Left forelimb (tissue), 1 donor: ENCODE data around the gene DIAPH3.

Experiments
- DNase-seq: peaks from one replicate; pipeline ENCODE4 v3.0.0-alpha.2; 2018; ENCODE audit warnings: low spot score

Gene DIAPH3

DNA sequence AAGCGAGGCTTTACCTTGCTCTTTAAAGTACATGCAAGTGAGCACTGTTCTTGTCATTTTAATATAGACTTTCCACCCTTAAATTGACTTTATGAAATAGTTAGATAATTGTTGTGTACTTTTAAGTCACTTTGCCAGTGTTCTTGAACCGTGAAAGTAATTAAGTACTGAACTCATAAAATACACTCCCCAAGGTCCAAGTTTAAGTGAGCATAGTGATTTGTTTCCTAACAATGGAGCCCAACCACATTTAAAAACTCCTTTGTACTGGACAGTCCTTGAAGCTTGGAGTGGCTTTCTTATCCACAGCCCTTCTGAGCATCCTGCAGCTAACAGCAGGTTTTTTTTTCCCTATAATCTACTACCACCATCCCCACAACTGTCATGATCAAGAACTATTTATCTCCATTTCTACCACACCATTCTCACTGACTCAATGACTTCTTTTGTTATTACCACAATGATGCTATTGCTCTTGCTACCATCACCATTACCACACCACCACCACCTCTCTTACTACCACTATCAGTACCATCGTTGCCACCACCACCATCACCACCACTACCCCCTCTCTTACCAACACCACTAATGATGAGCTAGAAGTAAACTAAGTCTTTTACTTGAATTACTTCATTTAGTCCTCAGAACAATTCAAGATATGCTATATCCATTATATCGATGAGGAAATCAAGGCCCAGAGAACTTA is 452.6 kb downstream of the DIAPH3 start:
- DNase-seq, result no peak

DNA sequence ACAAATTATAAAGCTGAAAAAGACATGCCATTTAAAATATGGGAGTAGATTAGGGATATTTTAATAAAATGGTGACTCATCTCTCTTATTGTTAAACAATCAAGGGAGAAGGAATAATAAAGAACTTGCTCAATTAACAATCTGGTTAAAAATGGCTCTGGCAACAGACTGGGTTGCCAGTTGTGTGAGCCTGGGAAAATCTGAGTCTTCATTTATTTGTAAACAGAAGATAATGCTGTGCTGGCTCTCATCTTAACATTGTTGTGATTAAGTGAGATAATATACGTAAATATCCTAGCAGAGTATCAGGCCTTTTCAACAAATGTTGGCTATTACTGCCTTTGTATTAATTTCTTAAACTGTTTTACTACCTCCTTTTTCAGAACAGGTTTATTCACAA is 453.3 kb downstream of the DIAPH3 start:
- no peak for DNase-seq

DNA sequence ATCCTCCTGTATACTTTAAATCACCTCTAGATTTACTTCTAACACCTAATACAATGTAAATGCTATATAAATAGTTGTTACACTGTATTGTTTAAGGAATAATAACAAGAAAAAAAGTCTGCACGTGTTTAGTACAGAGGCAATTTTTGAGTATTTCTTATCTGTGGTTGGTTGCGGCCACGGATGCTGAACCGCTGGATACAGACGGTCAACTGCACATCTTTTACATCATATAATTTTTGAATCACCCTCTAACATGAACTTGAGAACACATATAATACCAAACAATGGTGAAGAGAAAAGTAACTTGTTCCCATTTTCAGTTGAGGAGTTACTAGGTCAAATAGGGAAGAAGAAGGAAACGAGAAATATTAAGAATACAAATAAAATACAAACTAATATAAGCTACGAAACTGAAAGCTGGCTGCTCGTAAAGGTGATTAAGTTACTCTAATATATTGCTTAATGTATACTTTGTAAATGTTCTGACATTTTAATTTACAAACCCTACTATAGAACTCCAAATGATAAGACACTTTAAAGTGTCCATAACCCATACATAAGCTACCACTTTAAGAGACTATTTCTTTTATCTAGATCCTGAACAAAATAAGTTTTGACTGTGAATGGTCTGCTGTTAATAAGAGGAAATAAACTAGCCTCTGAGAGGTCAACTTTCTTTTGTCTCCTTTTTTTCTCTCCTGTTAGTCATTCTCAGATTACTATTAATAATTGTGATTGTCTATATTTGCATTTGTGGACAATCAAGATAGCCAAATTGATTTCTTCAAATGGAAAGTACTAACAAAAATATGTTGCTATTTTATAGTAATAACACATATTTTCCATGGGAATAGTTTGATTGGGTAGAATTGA is 457.4 kb downstream of the DIAPH3 start:
- DNase-seq, result no peak

DNA sequence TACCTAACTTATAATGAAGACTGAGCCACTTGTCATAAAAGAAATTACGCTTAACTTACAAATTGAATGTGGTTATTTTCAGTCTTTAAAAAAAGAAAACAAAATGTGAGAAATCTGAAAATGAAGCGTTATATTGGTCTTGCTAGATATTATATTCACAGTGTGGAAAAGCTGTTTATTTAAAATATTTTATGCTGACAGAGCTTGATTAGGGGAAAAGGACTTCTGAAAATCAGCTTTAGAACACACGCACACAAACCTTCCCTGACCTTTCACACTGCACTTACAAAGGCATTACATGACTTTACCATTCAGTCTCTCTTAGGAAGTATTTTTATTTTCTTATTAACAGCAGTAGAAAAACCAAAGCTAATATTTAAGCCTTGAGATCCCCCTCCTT is 461.5 kb downstream of the DIAPH3 start:
- no peak for DNase-seq

DNA sequence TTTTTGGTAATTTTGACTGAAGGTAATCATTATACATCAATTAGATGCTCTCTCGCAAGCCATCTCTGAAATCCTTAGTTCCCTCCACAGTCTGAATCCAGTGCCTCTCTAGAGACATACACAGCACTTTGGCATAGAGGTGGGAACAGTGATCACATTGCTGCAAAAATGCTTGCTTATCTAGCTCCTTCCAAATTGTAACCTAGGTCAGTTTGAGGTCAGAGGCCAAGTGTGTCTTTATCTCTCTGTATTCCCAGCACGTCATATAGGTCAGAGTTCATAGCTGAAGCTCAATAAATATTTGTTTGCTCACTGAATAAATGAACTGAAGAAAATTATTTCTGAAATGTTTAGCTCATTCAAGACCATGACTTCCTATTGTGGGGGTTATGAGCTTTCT is 462.5 kb downstream of the DIAPH3 start:
- no peak for DNase-seq

DNA sequence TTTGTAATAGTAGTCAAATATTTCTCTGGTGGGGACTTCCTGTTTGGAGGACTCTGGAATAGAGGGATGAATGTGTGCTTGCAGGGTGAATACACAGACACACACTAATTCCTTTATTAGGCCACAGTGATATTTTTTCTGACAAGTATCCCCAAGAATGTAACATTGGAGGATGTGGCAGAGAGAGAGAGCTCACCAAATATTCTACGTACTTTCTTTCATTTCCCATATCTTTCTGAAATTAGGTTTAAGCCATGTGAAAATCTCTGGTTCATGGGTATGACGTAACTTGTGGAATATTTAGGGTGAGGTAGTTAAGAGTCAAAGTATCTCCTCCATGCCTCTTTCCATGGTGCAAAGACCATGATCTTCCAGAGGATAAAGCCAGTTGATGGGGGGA is 463.4 kb downstream of the DIAPH3 start:
- no peak for DNase-seq

DNA sequence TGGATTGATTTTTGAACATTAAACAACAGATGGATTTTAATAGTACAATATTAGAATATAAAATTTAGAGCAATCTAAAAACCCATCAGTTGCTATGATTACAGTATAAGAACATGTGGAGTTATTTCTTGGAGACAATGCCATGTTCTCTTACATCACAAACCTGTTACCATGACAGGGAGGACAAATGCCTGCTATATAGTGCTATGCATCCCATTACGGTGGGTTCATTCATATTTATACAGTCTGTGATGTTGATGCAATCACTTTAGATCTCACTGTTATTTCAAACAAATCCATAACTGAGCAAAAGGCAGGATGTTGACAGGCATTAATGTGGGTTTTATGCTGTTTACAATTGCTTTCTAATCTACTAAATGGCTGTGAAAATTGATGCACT is 467.5 kb downstream of the DIAPH3 start:
- DNase-seq, result no peak

DNA sequence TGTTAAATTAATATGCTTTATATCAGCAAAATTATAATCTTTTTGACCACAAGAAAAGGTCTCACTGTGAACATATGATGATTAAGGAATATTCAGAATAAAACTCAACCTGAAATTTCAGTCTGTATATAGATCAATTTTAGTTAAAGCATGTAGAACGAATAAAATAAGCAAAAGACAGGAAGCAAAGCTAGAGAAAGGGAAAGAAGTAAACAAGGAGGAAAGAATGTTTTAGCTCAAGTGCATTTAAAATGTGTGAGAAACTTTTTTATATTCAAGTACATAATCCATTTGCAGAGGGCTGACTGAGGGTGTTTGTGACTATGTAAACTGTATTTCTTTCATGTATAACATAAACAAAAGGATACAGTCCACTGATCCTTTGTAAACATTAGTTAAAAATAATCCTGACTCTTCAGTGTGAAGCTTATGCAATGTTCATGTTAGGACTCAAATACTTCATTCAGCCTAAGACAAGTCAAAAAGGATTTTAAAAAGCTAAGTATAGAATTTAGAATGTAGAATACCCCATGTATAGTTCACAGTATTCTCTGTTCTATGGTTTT is 472.1 kb downstream of the DIAPH3 start:
- DNase-seq, result no peak

DNA sequence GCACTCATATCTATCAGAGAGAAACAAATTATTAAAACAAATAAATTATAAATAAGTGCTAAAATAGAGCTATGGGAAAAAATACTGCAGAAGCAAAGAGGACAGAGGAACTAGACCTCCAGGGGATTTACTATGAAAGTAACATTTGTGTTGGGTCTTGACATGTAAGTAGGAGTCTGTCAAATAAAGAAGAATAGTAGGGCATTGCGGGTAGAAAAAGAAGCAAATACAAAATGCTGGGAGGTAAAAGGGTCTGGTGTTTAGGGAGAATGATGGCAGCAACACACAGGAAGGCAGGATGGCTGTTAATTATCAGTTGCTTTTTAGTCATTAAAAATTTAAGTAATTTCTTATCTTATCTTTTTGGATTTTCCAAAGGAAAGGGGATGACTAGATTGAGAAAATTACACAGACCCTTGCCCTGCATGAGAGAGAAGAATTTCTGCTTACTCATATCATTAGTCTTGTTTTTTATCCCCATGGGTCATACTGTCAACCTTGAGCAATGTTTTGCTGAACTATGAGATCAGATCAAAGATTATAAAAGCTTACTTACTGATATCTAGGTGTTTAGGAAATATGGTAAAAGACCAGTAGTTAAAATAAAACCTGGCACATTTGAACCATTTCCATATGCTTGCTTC is 472.7 kb downstream of the DIAPH3 start:
- DNase-seq, result no peak

DNA sequence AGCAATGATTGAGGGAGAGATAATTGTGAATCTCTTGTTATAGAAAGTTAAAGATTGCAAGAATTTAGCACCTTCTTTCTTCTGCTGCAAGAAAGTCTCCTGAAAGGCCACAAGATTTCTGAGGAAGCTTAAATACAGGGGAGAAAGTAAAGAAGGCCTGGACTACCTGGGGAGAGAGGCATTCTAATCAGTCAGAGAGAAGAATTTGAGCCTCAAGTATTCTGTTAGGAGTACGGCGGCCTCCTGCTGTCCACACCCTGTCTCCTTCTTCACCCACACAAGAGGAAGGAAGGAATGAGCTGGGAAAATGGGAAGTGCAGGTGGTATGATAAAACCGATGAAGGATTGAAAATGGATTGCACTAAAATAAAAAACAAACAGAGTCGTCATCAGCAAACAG is 474.7 kb downstream of the DIAPH3 start:
- DNase-seq, result no peak

DNA sequence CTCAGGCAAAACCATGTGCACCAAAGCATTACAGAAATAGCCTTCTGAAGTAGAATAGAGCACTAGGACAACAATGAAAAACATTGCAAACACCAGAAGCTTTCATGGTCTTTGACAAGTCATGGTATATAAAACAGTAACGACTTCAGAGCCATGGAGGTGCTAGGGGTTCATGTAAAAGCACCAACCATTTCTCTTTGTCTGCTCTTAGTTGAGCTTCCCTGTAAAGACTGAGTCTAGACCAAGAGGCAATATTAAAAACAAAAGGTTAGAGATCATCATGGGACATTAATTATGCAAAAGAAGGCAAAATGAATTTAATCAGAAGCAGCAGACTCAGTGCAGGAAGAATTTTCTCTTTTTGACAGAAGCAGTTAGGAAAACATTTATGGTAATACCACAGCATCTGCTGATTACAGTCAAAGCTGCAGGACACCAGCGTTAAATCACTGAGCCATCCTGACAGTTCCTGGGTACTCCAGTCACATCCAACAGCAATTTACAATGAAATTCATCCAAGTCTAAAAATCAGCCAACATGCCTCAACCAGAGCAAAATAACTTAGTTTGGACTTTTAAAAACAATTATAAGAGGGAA is 476.8 kb downstream of the DIAPH3 start:
- no peak for DNase-seq

DNA sequence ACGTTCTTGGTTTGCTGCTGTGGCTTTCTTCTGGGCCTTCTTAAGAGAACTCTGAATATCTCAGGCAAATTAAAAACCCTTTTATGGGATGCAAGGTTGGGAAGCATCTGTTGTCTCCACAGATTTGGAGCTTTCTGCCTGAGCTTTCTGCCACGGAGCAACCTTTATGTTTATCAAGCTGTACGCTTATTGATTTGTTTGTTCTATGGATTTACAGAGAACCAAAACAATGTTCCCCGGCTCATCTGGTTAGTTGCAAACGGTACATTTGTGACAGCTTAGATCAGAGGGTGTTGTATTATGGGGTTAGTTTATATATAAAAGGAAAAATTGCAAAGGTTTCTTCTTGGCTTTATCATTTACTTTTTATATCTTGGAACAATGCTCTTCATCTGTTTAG is 479.6 kb downstream of the DIAPH3 start:
- no peak for DNase-seq

DNA sequence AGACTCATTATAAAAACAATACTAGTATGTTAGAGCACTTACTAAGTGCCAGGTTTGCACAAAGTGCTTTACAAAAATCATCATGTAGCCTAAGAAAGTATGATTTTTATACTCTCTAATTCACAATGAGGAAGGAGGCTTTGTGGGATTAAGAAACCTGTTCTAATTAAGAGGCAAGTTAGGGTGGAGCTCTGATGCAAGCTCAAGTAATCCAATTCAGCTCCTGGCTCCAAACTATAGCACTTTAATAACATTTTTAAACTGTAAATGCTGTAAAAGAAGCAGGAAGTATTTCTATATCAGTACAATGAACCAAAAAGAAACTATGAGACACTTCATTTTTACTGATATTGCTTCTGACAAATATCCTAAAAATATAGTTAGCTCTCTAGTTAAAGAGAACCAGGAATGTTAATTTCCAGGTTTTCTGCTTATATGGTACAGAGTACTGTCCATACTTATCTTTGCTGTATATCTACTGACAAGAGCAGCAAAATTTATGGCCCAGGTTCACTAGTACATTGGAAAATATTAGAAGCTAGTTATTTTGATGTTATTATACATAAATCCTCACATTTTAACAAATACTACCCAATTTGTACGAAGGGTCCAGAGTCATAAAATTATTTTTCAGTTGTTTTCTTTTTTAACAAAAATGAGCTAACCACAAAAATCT is 482.0 kb downstream of the DIAPH3 start:
- DNase-seq, result no peak

DNA sequence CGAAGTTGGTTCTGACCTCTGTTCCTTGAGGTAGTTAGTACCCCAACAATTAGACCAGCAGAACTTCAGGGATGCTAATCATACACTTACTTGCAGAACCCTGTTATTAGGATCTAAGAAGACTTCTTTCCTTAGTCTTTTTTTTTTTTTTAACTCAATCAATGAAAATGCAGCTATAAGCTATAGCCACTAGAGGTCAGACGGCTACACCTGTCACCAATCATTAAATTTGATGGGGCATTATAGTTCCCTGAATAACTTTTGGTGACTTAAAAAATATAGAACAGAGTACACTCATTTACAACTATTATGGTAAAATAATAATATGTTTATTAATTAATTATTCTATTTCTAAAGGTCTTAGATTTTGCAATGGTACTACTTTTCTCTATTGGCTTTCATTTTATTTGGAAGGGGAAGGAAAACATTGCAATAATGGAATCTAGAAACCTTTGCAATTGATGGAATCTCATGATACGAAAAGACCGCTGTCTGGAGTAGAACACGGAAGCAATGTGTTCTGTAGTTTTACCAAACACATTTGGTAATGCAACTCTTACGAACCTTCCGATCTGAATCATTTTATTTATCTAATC is 483.2 kb downstream of the DIAPH3 start:
- no peak for DNase-seq

DNA sequence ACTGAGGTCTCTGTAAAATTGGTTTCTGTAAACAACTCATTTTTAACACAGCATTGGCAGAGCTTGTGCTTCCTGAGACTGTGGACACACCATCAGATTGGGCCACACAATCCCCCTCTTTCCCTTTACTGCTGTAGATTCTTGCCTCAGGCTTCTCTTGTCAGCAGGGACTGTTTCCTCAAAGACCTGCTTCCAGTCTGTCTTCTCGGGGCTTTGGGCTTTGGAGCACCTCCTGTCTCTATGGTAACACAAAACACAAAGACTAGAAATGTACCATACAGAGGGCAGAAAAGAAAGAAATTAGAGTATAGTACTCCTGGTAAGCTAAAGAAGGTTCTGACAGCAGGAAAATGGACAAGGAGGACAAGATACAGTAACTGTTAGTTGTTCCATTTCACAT is 484.5 kb downstream of the DIAPH3 start:
- DNase-seq, result no peak

DNA sequence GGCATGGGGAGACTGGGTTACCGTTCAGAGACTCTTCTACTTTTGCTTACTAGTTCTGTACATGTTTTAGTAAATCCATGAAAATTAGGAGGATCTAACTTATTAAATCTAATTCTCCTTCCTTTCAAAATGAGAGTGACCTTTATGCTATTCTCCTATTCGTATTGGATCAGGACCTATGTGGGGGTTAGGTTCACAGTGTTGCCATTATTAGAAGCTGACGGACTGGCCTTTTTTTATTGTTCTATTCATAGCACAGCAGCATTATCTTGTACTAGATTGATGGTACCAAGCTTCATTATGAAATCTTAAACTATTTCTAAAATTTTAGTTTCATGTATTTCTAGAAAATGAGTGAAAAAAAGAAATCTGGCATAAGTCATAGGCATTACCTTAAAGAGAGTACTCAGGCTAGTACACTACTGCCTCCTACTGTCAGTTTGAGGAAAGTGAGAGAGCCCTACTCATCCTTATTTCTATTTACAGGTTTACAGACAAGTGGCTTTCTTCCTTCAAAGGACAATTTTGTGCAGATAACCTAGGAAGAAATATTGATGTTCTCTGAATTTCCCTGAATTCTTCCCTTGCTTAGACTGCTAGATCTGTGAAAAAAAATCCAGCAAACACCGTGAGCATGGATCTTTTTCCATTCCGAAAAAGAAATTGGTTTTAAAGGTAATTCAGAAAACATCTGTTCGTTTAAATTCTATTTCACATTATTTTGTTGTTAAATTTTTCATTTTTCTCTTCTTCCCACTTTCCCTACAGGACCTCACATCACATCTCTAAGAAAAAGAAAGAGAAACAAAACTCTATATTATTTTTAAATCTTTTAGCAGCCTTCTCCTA is 485.5 kb downstream of the DIAPH3 start:
- no peak for DNase-seq

DNA sequence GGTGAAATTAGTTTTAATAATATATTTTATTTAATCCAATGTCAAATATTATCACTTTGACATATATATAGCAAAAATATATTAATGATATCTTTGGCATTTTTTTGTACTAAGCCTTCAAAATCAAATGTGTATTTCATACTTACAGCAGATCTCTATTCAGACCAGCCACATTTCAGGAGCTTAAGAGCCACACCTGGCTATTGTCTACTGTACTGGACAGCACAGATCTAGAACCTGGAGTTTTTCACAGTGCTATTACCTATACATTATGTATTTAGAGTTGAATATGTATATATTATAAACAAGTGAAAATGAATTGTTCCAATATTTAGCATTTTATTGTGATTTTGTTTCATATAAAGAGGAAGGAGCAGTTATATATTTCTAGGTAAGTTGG is 486.3 kb downstream of the DIAPH3 start:
- DNase-seq, result no peak

DNA sequence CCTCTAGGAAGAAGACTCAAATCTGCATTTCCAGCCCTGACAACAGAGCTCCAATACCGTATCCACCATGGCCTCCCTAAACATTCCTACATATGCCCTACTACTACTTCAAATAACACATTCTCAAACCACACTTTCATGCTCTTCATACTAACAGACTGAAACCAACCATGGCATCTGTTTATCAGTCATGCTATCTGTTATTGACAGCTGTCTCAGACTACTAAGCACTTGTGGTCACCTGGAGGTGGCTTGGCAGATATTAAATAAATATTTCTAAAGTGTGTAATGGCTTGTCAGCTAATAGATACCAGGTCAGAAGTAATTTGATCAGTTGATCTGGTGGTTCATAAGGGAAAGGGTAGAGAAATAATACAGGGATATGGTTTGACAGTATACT is 489.1 kb downstream of the DIAPH3 start:
- no peak for DNase-seq

DNA sequence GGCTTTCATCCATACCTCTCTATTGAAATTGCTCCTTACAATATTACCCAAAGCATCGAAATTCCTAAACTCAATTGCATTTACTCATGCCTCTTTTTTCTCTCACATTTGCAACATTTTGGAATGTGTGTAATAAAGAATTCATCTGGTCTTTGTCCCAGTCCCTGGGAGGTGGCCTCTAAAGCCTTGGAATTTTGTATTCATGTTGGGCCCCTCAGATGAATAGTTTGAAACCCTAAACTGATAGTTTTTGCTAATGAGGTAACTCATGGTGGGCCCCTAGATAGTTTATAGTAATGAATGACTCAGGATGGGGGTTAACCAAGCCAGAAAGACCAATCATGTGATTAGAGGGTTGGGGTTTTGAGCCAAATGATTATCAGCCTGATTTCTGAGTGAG is 490.4 kb downstream of the DIAPH3 start:
- no peak for DNase-seq

DNA sequence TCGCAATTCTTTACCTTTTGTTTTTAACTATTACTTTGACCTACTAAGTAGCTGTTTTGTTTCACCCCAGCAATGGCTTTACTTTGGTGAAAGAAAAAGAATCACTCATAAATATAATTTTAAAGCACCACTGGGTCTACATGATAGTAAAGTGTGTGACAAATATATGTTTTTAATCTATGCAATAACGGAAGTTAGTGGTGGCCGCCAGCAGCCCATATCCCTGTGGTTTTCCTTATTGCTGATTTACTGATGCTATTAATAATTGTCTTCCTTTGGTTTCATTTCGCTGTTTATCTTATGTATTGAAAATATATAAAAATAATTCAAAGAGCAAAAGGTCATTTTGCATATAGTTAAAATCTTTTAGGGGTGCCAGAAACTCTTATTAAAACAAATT is 491.3 kb downstream of the DIAPH3 start:
- DNase-seq, result no peak
